Right cardiac atrium (tissue), 5 donors: Measurements from ENCODE around the gene FAM193A. TPM values are rescaled to one million over a fixed set of nuclear protein-coding genes. Genes with fewer than 3 reads are reported as not detected.
"Not testable (repeated sequence)": the region's sequence is repeated elsewhere in the genome, so short reads cannot be mapped to it uniquely, and the experiment has no call there.

Experiments used
- ATAC-seq, 2 donors: fragments of 200-7000 bp; cut with Tn5 transposase; one replicate each; pipeline versions ENCODE4 v1.8.0 to v1.9.1; 2020; ENCODE audit warnings: moderate library complexity in 2 of 2, mild to moderate bottlenecking in 1 of 2
- DNase-seq, 3 donors: peaks; one replicate each; pipeline ENCODE4 v3.0.0-alpha.2; 2020
- H3K27ac ChIP-seq: one replicate; pipeline ENCODE4 v1.5.1; 2013; ENCODE audit warnings: mild to moderate bottlenecking, low read length, control low read depth, moderate library complexity
- H3K27me3 ChIP-seq: one replicate; pipeline ENCODE4 v1.6.1; 2013; ENCODE audit not compliant: control insufficient read depth, insufficient read depth
- H3K4me1 ChIP-seq: one replicate; pipeline ENCODE4 v1.6.1; 2013; ENCODE audit warnings: low read length; ENCODE audit not compliant: control insufficient read depth, insufficient read depth
- H3K4me3 ChIP-seq: one replicate; pipeline ENCODE4 v1.5.1; 2013; ENCODE audit warnings: low read length, control low read depth
- H3K9me3 ChIP-seq: one replicate; pipeline ENCODE4 v1.6.1; 2013; ENCODE audit warnings: low read length; ENCODE audit not compliant: control insufficient read depth
- WGBS: extraction: QIAGEN DNeasy Blood & Tissue Kit; methylation state at CpG from one replicate; pipeline ENCODE4 v1.1.7; 2013; 5-methylcytosine and 5-hydroxymethylcytosine counted together
- intact Hi-C, 4 donors: fragments of 100-400 bp; cut with DNase I; formaldehyde crosslinking; loops; one replicate each; pipeline versions ENCODE4 v1.11.0 to v1.14.0; 2022 to 2023
- polyA plus RNA-seq: library from polyadenylated mRNA; stranded (reverse); fragments of 200-250 nt; gene quantifications from one replicate; pipeline ENCODE4 v1.2.3, GENCODE V29; 2013
- total RNA-seq, 4 donors: library from RNA; stranded (reverse); fragmentation: NEBNext Ultra II Directional; extraction: Animal tissue kit (Norgen Biotek cat#: 25700); gene quantifications; one replicate each; pipeline ENCODE4 v1.2.1, GENCODE V29; 2021
- donor health status: healthy with polysubstance abuse.
- donor health status: DM: no; HTN: yes; CAD: no.
- donor health status: DM: no; HTN: no; CAD: no.
- donor health status: DM: no; HTN: yes; CAD: no; lungs with severe emphysema.
- donor health status: DM: yes; HTN: yes; CAD: no.

FAM193A gene
- total and polyA plus RNA-seq, 5 donors: 9.7 to 19.2 (median 17.4) TPM

GRCh38 chr4:2673157-2673556, 136.7 kb downstream of the FAM193A start:
- H3K27ac ChIP-seq: no peak overlapping the region
- no peak overlapping the region for H3K4me3 ChIP-seq
- 75% methylated on average over 1 of the region's 1 CpG for WGBS
- intact Hi-C loops: no loop called here
- H3K27me3 ChIP-seq: no peaks in the 10 kb centered on the region
- ATAC-seq (no peak), DNase-seq (no peak)
- no peaks in the 10 kb centered on the region for H3K4me1 ChIP-seq
- no peaks in the 10 kb centered on the region for H3K9me3 ChIP-seq

GRCh38 chr4:2679762-2680161, 143.3 kb downstream of the FAM193A start:
- H3K9me3 ChIP-seq, intact Hi-C loops, DNase-seq, H3K27ac ChIP-seq, H3K4me3 ChIP-seq, ATAC-seq, H3K4me1 ChIP-seq, H3K27me3 ChIP-seq: not testable (repeated sequence)
- over 99% methylated on average over 6 of the region's 6 CpGs for WGBS

DNA sequence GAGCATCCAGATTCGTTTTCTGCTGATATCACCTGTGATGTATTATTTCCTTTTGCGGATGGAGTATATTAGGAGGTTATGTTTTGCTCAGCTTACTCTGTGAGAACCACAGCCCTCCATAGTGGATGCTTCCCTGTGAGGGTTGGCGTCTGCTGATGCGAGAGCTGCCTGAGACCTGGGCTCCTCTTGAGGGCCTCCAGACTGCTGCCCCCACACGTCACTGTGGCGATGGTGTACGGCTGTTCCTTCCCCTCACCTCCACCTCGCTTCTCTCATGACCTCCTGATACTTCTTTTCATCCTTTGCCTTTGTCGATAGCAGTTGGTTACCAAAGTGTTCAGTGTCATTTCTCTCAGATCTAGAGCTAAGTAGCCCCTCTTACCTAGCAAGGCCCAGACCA, 148.0 kb downstream of the FAM193A start:
- H3K4me1 ChIP-seq: no peaks in the 10 kb centered on the region
- H3K9me3 ChIP-seq: no peaks in the 10 kb centered on the region
- 94% methylated on average over 9 of the region's 9 CpGs for WGBS
- DNase-seq (no peak), ATAC-seq (no peak)
- no peak overlapping the region for H3K4me3 ChIP-seq
- H3K27me3 ChIP-seq: no peaks in the 10 kb centered on the region
- H3K27ac ChIP-seq: no peak overlapping the region
- intact Hi-C loops: no loop called here

DNA sequence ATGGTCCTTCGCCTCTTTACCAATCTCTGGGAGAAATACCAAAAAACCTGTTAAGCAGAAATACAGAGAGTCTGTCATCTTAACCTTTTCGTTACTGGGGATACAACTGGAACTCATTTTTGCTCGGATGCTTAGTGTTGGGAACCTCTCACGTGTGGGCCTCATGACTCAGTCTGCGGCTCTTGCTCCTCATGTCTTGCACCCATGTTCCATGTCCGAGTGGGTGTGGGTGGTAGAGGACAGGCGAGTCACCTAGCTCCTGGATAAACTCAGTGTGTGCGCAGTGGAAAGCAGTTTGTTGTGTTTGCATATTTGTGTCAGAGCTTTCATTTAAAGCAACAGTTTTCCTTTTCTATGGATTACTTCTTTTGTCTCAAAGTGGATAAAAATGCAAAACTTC, 149.1 kb downstream of the FAM193A start:
- H3K4me3 ChIP-seq: no peak overlapping the region
- DNase-seq: no peak
- no peaks in the 10 kb centered on the region for H3K9me3 ChIP-seq
- no peak overlapping the region for H3K27ac ChIP-seq
- no peaks in the 10 kb centered on the region for H3K4me1 ChIP-seq
- ATAC-seq: no peak
- intact Hi-C loops: no loop called here
- H3K27me3 ChIP-seq: no peaks in the 10 kb centered on the region
- 95% methylated on average over 8 of the region's 8 CpGs for WGBS

DNA sequence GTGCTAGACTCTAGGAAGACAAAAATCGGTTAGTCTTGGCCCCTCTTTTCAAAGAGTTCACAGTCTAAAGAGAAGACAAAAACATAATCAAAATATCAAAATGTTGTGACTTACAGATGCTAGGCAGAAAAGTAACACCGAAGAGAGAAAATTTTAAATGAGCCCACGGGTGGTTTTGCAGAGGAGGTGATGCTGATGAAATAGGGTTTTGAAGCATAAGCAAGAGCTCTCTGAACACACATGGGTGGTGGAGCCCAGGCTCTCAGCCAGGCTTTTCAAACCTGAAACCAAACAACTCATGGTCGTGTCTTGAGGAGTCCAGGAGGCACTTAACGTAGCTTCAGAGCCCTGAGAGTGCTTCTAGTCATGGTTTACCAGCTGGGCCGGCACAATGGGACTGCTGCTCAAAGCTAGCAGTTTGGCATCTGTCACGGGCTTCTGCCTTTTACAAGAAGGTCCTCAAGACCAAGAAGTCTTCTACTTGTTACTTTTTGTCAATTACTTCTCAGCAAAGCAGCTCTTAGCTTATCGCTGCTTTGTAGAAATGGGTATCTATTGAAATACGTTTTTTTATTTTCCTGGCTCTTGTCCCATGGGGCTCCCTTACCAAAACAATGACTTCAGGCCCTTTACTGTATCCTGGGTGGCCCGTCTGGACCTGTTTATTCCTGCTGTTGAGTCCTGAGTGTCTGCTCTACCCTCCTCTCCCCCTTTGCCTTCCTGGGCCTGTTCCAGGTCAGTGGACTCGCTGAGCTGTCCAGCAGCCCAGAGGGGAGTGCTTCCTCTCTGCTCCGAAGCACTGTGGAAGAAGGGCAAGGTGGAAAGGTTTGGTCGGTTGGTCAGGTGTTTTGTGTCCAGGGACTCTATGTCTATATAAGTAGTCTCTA, 150.2 kb downstream of the FAM193A start:
- Histone ChIP-seq H3K4me3 (no peak overlapping the region), H3K4me1 (no peaks in the 10 kb centered on the region), H3K27ac (no peak overlapping the region), H3K9me3 (no peaks in the 10 kb centered on the region), H3K27me3 (no peaks in the 10 kb centered on the region)
- WGBS: 83% methylated on average over 13 of the region's 13 CpGs
- intact Hi-C loops: no loop called here
- no peak for DNase-seq
- ATAC-seq: no peak

- 93% methylated on average over 11 of the region's 11 CpGs for WGBS
- ATAC-seq (no peak), DNase-seq (no peak)
- no peaks in the 10 kb centered on the region for H3K27me3 ChIP-seq
- no peaks in the 10 kb centered on the region for H3K4me1 ChIP-seq
- no peak overlapping the region for H3K27ac ChIP-seq
- no peaks in the 10 kb centered on the region for H3K9me3 ChIP-seq
- intact Hi-C loops: no loop called here
- H3K4me3 ChIP-seq: no peak overlapping the region
Measured at GRCh38 chr4:2688281-2688680, 151.8 kb downstream of the FAM193A start.

- 94% methylated on average over 4 of the region's 4 CpGs for WGBS
- ATAC-seq: no peak
Measured at GRCh38 chr4:2688697-2689096, 152.2 kb downstream of the FAM193A start.

GRCh38 chr4:2689114-2689513, 152.7 kb downstream of the FAM193A start:
- no peaks in the 10 kb centered on the region for H3K4me1 ChIP-seq
- no peak overlapping the region for H3K4me3 ChIP-seq
- intact Hi-C loops: no loop called here
- no peaks in the 10 kb centered on the region for H3K27me3 ChIP-seq
- no peaks in the 10 kb centered on the region for H3K9me3 ChIP-seq
- WGBS: 78% methylated on average over 6 of the region's 6 CpGs
- DNase-seq (no peak), ATAC-seq (no peak)
- no peak overlapping the region for H3K27ac ChIP-seq

More at GRCh38 chr4:2688697-2689096, 152.2 kb downstream of the FAM193A start:
- Histone ChIP-seq H3K4me1 (no peaks in the 10 kb centered on the region), H3K9me3 (no peaks in the 10 kb centered on the region), H3K27me3 (no peaks in the 10 kb centered on the region), H3K27ac (no peak overlapping the region), H3K4me3 (no peak overlapping the region)
- DNase-seq: no peak
- intact Hi-C loops: no loop called here

- ATAC-seq (no peak), DNase-seq (no peak)
- H3K27ac ChIP-seq: no peak overlapping the region
- H3K4me1 ChIP-seq: no peaks in the 10 kb centered on the region
- H3K9me3 ChIP-seq: no peaks in the 10 kb centered on the region
- no peak overlapping the region for H3K4me3 ChIP-seq
- no peaks in the 10 kb centered on the region for H3K27me3 ChIP-seq
- 82% methylated on average over 19 of the region's 19 CpGs for WGBS
- intact Hi-C loops: no loop called here
Measured at GRCh38 chr4:2689825-2690700, 153.6 kb downstream of the FAM193A start.

DNA sequence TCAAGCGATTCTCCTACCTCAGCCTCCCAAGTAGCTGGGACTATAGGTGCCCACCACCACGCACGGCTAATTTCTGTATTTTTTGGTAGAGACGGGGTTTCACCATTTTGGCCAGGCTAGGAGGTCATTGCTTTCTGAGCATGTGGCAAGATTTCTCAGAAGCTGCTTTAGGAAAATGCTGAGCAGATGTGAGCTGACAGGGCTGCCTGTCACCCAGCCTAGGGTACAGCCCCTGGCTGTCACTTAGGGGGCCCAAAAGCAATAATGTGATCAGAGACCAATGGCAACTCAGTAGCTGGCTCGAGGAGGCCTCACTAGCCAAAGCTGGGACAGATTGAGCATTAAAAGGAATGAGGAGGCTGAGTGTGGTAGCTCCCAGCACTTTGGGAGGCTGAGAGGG, 154.9 kb downstream of the FAM193A start:
- ATAC-seq (no peak), DNase-seq (no peak)
- Histone ChIP-seq H3K4me3 (no peak overlapping the region), H3K4me1 (no peaks in the 10 kb centered on the region), H3K9me3 (no peaks in the 10 kb centered on the region), H3K27me3 (no peaks in the 10 kb centered on the region), H3K27ac (no peak overlapping the region)
- WGBS: 96% methylated on average over 5 of the region's 5 CpGs
- intact Hi-C loops: no loop called here

DNA sequence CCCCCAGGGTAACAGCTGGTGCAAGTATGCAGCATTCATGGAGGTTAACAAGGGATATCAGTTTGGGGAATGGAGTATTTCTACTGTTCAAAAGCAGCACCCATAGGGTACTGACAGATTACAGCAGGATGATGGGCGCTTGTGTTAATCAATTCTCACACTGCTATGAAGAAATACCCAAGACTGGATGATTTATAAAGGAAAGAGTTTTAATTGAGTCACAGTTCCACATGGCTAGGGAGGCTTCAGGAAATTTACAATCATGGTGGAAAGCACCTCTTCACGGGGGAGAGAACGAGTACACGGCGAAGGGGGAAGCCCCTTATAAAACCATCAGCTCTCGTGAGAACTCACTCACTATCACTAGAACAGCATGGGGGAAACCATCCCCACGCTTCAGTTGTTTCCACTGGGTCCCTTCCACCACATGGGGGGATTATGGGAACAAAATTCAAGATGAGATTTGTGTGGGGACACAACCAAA, 155.5 kb downstream of the FAM193A start:
- H3K27ac ChIP-seq: no peak overlapping the region
- H3K9me3 ChIP-seq: no peaks in the 10 kb centered on the region
- intact Hi-C loops: no loop called here
- DNase-seq (no peak), ATAC-seq (no peak)
- no peaks in the 10 kb centered on the region for H3K27me3 ChIP-seq
- WGBS: 91% methylated on average over 7 of the region's 7 CpGs
- H3K4me1 ChIP-seq: no peaks in the 10 kb centered on the region
- no peak overlapping the region for H3K4me3 ChIP-seq
